ENCODE results near the gene GLIPR1L1.
"Not testable (repeated sequence)": the region's sequence is repeated elsewhere in the genome, so short reads cannot be mapped to it uniquely, and the experiment has no call there.

Gene GLIPR1L1, protein sequence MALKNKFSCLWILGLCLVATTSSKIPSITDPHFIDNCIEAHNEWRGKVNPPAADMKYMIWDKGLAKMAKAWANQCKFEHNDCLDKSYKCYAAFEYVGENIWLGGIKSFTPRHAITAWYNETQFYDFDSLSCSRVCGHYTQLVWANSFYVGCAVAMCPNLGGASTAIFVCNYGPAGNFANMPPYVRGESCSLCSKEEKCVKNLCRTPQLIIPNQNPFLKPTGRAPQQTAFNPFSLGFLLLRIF

DNA sequence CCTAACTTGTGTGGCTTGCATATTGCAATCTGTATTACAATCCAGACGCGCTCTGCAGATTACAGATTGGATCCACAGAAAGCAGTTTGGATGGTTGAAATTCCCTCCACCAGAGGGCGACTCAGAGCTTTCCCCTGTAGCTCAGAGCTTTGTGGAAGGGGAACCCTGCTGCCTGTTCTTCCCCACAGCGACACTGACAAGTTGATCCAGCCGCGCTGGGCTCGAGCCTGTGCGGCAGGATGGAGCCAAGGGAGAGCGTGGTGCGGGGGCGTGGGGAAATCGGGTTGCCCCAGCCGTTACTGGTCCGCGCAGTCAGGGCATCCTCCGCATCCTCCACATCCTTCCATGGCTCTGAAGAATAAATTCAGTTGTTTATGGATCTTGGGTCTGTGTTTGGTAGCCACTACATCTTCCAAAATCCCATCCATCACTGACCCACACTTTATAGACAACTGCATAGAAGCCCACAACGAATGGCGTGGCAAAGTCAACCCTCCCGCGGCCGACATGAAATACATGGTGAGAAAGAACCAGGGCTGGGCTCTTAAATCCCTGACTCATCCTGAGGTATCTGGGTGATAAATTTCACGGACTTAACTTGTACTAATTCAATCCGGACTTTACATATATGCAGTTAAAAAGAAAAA, at the start of gene GLIPR1L1:
TSS of gene GLIPR1L1 (plus strand) at position 287 of the 647 bp plus-strand sequence. CDS start at position 346, 59 bp downstream.
- DNase-seq = peak; percentile 32

DNA sequence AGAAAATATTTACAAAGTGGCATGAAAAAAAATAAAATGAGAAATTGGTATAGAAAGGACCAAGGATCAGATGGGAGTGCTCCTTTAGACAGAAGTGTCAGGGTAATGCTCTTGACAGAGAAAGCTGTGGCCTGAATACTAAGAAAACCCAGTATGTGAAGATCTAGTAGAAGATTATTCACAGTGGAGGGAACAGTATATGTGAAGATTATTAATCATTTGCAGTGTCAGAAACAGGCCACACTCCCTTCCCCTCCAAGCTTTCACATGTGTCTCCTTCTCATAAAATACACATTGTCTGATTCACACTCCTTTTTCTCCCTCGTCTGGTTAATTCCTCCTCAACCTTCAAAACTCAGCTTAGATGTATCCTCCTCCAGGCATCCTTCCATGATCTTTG, 45.6 kb upstream of the GLIPR1L1 start:
- no peak for DNase-seq

DNA sequence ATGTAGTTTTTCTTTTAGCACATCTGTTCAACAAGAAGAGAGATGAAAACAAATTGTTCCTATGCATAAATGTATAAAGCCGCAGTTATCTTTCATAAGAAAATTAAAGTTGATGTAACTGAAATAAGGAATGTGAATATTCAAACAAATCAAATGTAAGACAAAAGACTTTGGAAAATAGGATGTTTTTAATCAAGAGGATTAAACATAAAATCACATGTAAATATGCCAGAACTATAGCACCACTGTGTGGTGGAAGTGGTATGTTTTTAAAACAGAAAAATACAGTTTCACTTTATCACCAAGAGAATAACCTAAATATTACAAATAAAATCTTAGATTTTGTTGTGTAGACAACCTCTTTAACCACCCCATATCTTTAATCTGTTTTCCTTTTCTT, 44.7 kb upstream of the GLIPR1L1 start:
- no peak for DNase-seq

DNA sequence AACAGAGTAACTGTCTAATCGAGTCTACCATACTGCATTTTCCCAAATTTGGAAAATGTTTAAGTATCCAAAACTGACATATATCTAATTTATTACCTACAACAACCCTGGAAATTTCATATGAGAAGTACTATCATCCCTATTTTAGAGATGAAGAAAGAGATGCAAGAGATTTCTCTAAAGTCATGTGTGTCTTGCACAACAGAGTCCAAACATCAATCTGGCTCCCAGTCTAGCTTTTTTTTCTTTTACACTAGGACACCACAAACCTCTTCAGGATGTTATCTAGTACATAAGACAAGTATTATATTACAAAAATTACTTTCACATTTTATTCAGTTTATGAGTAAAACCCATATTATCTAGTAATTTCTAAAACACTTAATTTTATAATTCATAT, 43.5 kb upstream of the GLIPR1L1 start:
- no peak for DNase-seq

DNA sequence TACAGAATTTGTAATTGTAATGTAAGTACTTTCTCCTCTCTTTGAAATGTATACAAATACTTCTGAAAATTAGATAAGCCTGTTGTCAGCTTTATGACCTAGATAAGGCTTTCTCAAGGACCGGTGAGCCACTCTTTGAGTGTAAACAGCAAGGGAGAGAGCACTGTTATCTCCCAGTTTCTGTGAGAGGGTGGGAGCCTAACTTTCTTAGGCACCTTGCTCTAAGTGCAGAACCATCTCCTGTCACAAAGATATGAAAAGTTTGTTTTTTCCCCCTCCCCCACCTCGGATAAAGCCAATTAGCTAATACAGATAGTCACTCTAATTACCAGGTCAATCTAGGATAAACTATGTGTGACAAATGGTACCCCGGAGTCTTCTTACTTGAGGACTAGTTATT, 40.1 kb upstream of the GLIPR1L1 start:
- no peak for DNase-seq

DNA sequence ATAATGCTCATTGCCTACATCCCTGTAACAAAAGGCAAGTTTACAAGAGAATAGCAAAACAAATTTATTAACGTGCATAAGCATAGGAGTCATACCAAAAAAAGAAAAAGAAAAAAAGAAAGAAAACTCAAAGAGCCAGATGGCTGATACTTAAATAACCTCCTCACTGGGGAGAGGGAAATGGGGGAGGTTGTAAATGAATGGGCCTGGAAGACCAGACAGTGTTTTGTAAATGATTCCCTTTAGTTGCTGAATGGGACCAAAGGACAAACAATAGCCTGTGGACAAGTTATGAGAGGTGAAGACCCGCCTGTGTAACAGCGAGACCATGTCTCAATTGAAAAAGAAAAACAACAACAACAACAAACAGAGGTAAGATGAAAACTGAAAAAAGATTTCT, 39.7 kb upstream of the GLIPR1L1 start:
- DNase-seq = no peak

DNA sequence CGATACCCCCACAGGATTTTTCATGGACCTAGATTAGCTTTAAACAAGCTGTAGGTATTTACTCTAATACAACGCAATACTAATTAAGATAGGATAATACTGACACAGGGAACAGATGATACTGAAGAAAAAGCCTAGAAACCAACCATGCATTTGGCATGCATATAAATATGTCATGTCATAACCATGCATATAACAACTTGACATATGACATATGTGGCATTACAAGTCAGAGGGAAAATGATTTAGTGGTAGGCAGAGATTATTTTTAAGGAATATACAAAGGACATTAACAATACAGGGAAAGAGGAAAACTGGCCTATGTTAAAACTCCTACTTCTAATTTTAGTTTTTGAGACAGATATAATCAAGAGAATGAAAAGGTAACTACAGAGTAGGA, 32.2 kb upstream of the GLIPR1L1 start:
- DNase-seq = no peak

DNA sequence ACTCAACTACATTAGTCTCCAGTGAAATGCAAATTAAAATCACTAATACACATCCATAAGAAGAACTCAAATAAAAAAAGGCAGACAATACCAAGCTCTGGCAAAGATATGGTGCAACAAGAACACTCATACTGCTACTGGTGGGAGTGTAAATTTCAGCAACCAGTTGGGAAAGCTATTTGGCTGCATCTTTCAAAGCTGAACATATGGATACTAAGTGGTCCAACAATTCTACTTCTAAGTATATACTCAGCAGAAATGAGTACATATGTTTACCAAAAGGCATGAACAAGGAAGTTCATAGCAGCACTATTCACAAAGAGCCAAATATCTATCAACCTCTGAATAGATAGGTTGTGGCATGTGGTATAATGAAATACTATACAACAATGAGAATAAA, 31.7 kb upstream of the GLIPR1L1 start:
- DNase-seq = no peak

DNA sequence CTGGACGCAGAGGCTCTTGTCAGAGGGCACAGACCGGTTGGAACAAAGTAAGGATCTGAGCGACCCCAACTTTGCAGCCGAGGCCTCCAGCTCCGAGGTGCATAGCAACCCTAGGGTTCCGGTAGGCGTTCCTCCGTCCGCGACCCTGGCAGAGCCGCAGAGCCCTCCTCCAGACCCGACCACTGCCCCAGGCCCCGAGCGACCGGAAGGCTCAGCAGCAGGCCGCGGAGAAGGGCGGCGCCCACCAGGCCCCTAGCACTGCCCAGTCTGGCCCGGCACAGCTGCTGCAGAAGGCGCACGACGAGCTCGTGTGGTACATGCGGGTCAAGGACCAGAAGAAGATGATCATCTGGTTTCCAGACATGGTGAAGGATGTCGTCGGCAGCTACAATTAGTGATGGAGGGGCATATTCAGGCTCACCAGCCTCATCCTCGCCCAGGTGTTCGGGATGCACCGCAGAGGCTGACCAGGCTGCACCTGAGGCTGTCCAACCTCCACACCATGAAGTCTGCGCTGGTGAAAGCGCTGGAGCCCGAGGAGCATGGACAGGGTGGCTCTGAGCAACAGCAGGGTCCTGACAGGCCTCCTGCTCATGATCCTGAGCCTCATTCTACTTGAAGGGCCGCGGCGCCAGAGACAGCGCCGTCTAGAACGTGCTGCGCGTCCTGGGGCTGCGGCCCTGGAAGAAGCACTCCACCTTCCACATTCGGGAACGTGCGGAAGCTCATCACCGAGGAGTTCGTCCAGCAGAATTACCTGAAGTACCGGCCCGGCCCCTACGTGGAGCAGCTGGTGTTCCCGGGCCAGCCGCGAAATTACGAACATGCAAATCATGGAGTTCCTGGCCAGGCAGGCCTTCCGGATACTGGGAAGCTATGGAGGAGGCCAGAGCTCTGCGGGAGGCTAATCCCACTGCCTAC, 28.8 kb upstream of the GLIPR1L1 start:
- DNase-seq = no peak

DNA sequence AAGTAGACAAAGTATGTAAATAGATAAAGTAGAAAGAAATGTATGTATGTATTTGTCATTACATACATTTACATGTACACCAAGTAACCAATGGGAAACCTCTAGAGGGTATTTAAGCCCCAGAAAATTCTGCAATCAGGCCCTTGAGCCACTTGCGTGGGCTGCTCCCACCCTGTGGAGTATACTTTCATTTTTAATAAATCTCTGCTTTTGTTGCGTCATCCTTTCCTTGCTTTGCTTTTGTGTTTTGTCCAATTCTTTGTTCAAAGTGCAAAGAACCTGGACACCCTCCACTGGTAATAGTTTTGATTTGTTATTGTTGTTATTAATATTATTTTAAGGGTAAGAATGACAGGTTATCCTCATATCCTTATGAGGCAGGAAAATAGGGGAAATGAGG, 26.2 kb upstream of the GLIPR1L1 start:
- no peak for DNase-seq

DNA sequence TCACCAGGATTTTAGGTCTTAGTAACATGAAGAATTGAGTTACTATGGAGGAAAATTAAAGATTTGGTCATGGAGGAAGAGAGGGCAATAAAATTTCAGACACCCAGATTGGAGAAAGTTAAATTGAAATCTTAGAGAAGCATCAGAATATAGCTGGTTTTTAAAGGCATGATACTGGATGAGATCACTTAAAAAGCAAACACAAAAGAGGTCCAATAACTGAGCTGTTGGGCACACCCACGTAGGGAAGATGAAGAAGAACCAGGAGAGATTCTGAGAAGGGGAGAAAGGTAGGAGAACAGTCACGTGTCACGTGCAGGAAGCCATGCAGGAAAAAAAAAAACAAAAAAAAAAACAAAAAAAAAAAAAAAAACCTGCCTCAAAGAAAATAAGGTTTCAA, 23.1 kb upstream of the GLIPR1L1 start:
- no peak for DNase-seq

DNA sequence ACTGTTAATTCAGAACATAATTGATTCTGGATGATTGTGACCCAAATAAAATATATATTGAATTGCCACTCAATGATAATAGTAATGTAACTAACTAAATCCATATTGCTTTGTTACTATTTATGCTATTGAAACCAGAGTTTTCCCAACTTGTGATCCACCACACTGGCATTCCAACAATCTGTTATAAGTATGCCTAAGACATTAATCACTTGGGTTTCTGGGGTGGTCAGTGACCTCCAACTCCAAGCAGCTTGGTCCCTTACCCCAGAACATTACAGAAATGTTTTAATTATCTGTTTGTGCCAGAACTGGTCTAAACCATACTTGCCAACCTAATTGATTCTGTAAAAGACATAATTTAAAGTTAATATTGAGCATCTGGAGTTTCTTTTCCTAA, 19.0 kb upstream of the GLIPR1L1 start:
- DNase-seq = no peak

DNA sequence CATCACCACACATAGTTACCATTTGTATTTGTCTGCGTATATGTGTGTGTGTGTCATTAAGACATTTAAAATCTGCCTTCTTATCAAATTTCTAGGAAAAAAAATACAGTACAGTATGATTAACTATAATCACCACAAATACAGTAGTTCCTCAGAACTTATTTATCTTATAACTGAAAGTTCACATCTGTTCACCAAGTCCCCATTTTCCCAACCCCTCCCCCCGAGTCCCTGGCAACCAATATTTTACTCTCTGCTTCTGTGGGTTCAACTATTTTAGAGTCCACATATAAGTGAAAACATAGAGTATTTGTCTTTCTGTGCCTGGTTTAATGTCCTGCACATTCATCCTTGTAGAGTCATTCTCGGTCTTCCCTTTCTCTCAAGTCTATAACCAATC, 16.7 kb upstream of the GLIPR1L1 start:
- no peak for DNase-seq

DNA sequence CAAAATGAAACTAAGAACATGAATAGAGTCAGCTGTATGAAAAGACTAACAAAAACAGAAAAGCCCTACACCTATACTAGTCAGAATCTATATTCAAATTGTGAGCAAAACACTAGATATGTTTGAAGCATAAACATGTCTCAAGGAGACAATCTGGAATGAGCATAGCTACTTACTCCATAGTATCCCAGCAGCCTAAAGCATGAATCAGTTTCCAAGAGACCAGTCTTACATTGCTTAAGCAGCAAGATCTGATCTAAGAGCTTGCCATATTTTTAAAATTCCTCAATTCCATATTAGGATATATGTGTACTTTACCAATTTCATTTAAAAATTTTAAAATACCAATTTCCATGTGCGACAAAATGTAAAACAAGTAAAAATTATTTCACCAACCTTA, 12.0 kb upstream of the GLIPR1L1 start:
- DNase-seq = no peak

DNA sequence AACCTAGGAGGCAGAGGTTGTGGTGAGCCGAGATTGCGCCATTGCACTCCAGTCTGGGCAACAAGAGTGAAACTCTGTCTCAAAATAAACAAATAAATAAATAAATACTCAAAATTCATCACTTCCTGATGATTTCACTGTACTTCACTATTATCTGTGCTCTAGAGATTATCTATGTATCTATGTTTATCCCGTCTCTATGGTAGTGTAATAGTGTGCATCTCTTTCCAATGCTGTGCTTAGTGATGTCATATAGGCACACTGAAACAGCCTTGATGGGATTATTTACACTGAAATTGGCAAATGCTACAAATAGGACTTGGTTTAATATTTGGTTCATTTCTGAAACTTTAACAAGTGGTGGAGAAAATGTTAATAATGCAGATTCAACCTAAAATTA, 10.8 kb upstream of the GLIPR1L1 start:
- DNase-seq = no peak

DNA sequence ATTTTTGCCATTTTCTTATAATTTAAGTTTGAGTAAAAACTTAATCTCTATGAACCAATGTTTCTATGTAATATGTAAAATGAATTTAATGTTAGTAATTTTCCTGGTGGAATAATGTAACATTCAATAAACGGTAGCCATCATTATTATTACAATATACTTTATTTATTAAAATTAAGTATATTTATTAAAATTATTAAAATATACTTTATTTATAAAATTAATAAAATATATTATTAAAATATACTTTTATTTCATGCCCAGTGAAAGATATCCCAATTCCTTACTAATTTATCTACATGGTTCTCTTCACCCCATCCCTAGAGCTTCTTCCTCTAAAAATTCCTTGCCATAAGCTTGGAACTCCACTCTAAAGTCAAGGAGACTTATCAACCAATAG, 6.8 kb upstream of the GLIPR1L1 start:
- DNase-seq = no peak

DNA sequence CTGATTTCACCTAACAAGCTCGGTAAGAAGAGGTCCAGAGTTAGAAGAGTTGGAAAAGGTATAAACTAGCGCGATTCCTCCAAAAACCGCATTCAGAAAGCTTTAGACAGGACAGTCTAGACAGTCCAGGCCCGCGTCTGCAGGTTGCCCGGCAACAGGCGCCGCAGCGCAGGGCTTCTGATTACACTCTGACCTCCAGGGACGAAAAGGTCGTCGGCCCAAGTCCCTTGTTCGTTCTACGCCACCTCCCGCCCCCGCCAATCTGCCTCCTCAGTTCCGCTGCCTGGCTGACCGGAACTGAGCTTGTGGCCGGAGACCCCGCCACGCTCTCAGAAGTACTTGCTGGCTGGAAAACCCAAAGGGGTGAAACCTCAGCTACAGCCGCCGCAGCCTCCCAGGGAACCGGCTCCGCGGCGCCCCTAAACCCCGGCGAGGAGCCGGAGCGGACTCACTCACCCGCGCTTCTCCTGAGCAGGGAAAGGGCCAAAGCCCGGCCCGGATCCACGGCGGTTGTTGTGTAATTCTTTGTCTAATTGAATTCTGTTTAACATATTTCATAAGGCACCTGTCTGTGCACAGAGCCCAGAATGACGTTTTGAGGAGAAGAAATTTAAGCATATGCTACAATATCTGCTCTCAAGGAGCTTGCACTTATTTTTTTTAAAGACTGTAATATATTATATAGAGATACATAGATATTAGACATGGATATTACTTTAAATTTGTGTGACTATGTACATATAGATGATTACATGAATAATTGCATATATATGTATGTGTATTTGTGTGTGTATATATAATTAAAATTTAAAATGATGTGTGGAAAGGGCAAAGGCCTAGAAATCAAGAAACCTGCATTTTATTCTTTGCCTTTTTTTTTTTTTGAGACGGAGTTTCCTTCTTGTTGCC, 4.3 kb upstream of the GLIPR1L1 start, which contains the start of gene CAPS2:
TSS of gene CAPS2 (minus strand) at position 407 of the 909 bp plus-strand sequence. CDS start 3,826 bp downstream, outside the sequence.
- peak; percentile 81 for DNase-seq

DNA sequence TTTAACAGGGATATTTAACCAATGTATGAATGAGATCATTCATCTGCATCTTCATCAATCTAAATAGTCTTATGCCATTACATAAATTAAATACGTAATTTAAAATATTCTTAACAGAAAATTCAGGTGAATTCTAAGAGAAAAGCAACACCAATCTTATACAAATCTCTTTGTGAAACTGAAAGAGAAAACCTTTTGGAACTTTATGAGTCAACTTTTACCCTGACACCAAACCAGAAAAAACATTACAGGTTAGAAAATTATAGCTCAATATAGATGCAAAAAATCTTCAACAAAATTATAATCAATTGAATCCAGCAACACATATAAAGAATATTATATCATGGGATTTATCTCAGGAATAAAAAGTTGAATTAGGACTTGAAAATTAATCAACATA, 3.4 kb downstream of the GLIPR1L1 start:
- no peak for DNase-seq

DNA sequence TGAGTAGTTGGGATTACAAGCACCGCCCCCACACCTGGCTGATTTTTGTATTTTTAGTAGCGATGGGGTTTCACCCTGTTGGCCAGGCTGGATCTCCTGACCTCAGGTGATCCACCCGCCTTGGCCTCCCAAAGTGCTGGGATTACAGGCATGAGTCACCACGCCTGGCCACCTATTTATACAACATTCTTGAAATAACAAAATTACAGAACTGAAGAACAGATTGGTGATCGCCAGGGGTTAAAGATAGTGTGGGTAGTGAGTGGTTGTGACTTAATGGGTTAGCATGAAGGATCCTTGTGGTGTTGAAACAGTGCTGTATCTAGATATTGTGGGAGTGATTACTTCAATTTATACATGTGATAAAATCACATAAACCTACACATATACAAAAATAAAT, 7.4 kb downstream of the GLIPR1L1 start:
- DNase-seq = no peak

DNA sequence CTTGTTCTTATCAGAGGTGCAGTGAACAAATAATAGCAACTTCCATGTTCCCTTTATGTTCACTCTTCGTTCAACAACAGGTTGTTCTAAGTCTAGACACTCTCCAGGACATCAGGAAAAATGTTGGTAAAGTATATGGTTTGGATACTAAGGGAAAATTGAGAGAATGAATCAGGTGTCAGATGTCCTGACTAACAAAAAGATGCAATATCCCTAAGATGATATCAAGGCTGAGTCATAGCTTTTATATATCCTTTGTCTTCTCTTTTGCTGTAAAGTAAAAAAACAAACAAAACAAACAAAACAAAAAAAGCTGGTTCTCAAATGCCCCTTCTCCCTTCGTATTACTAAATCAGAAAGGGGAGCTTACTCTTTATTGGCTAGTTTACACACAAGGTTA, 11.1 kb downstream of the GLIPR1L1 start:
- no peak for DNase-seq

DNA sequence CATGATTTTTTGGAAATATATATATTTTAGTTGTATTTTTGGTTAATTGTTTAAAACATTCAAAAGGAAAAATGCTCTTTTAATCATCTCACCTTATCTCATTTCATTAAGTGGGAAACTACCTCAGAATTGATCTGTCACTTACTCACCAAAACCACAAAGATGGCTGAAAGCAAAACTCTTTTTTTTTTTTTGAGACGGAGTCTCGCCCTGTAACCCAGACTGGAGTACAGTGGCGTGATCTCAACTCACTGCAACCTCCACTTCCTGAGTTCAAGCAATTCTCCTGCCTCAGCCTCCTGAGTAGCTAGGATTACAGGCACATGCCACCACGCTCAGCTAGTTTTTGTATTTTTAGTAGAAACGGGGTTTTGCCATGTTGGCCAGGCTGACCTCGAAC, 11.7 kb downstream of the GLIPR1L1 start:
- DNase-seq = not testable (repeated sequence)

DNA sequence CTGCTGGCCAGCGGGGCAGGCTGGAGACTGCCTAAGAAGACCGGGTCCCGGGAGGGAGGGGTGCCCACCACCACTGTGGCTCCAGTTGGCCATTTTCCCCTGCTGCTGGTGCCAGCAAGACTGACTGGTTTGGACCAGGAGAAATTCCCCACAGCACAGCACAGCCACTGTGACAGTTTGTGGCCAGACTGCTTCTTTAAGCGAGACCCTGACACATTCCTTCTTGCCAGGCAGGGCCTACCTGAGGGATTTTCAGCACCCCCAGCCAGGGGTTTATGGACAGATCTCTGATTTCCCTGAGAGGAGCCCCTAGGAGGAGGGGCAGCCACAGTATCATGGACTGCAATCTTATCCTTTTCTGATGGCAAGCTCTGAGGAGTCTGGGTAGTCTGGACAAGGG, 15.5 kb downstream of the GLIPR1L1 start:
- DNase-seq = no peak

DNA sequence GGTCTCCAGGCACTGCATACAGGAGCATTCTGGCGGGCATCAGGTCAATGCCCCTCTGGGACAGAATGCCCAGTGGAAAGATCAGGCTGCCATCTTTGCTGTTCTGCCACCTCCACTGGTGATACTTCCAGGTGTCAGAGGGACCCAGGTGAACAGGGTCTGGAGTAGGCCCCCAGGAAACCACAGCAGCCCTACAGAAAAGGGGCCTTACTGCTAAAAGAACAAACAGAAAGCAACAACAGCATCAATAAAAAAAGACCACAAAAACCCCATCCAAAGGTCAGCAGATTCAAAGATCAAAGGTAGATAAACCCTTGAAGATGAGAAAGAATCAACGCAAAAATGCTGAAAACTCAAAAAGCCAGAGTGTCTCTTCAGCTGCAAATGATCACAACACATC, 15.9 kb downstream of the GLIPR1L1 start:
- DNase-seq = no peak

Measured in NCI-H345 (cell line).